DMS53 (cell line): ENCODE measurements around the gene FEM1C.

Experiments used
- DNase-seq: peaks from one replicate; lab custom pipeline; 2025; lab: John Stamatoyannopoulos, UW

FEM1C gene

DNA sequence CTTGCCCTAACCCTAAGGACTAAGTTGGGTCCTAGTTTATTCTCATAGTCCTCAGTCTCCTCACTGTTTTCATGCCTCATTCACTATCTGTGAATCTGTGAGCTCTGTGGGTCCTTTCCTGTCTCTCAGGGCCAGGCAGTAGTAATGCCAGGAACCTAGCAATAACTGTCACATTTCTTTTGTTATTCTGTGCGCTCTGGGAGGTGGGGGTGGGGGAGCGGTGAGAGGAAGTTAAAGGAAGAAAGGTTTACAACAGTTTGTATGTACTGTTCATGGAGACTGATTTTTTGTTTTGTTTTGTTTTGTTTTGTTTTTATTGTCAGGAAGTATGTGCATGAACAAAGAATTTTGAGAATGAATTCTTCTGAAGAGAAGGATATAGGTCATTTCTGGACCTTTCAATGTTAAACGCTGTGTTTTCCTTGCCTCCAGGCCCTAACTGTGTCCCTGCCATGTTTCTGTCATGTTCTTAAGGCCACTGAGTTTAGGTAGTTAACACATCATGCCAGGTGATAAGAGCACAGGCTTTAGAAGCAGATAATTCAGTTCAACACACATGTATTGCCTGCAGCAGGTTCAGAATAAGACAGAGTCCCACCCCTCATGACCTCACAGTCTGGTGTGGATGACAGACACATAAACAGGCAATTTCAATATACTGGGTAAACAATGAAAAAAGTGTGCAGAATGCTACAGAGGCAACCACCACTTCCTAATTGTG, 13.3 kb upstream of the FEM1C start:
- DNase-seq, result peak; percentile 76

DNA sequence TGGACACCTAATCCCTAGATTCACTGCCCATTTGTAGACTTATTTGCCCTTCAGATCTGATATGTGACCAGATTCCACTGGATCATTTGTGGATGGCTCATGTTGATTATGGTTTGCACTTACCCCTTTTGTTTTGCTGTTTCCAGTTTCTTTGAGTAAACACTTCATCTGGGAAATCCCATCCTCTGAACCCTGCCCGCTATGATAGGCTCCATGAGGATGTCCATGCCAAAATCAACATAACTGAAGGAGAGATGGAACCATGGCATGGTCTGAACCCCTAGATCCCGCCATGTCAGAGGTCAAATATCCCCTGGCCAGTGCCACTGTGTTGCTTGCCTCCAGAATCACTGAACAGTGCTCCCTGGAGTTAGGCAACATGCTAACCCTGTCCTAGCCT, 11.7 kb upstream of the FEM1C start:
- DNase-seq, result peak; percentile 55

DNA sequence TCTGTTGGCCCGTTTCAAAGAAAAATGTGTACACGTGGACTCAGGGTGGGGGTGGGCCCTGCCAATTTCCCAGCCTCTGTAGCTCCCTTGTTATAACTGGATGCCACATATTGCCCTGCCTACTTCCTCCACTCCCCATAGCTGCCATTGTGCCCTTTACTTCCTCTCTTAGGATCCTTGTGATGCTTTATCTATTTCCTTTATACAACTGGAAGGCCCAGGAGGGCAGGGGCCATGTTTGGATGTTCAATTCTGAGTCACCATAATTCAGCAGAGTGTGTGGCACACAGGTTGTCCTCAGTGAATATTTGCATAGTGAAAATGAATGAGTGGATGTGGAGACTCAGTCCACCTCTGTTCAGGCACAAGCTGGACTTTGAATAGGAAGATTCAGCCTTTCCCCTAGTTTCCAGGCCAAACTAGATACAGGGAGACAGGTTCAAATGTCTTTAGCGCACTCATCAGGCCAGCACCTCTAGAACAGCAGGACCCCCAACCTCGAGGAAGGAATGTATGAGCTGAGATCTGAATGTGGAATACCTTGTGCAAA, 10.6 kb upstream of the FEM1C start:
- no peak for DNase-seq

DNA sequence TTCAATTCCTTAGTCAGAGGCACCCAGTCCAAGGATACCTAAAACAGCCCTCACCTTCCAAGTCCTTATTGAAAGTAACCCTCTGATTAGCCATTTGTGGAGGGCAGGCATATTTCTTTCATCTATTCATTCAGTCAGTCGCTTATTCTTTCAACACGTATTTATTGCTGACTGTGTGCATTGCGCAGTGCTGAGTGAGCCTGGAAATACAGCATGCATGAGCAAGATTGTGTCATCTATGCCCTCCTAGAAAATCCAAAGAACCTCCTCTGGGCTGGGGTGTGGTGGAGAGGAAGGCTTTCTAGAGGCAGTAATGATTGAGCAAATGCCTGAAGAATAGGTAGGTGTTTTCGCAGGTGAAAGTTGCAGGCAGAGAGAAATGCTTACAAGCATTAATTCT, 8.5 kb upstream of the FEM1C start:
- no peak for DNase-seq

DNA sequence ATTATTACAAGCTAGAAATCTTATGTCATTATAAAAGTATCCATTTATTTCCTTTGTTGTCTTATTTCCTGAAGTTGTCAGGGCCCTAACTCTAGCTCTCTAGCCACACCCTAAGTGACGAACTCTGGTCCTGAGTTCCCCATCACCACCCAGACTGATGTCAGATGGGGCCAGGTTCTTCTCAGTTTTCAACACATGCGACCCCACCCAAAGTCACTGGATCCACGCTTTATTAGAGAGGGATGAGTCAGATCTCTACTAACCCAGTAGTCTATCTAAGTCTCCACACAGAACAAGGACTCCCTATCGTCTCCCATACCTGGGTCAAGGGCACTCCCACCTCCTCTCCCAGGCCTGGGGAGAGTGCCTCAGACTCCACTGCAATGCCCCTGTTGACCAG, 6.8 kb upstream of the FEM1C start:
- DNase-seq, result no peak

DNA sequence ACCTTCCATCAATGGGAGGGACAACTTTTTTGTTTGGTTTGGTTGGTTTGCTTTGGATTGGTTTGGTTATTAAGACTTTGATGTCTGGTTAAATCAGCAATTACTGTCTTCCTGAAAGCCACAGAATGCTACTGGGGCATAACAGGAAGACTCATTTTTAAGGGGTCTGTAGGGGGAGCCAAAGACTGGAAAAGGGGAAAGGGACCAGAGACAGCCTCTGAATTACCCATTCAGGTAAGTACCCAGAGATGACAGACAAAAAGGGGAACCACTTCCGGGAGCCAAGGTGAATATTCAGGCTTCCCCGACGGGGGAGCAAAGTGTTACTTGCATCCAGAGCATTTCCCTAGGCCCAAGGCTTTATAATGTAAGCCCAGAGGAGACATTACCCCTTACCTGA, 4.6 kb upstream of the FEM1C start:
- DNase-seq, result peak; percentile 27

DNA sequence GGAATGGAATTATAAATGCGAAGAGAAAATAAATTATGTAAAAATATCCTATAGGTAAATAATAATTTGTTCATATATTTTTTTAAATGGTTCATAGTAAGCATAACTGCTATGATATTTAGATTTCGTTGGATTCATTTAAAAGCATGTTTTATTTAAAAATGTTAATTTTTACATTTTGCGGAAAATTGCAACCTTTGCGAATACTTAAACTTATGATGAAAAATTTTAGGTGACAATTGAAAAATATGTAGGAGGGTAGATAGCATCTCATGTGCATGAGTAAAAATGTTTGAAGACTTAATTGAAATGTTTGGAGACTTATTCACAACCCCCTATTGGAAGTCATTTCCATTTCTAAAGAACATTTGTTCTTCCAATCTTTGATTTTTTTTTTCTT, 4.1 kb upstream of the FEM1C start:
- no peak for DNase-seq

DNA sequence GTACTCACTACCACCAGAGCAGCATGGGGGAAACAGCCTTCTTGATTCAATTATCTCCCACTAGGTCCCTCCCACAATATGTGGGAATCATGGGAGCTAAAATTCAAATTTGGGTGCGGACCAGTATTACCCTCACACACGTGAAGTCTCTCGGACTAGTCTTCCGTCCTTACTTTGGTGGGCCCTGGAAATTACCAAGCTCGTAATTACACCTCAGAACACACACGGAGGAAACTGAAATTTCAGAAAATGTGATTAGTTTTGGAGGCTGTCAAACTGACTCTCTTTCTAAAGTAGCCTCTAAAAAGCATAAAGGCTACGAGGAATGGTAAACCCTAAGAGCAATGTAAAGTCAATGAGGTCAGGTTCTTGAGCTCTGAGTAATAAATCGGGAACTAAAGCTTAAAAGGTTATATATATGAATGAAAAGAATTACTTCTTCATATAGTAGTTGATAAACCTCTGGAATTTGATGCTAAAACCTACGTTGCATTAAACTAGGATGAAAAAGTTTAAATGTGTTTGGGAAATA, 842 bp upstream of the FEM1C start:
- no peak for DNase-seq

DNA sequence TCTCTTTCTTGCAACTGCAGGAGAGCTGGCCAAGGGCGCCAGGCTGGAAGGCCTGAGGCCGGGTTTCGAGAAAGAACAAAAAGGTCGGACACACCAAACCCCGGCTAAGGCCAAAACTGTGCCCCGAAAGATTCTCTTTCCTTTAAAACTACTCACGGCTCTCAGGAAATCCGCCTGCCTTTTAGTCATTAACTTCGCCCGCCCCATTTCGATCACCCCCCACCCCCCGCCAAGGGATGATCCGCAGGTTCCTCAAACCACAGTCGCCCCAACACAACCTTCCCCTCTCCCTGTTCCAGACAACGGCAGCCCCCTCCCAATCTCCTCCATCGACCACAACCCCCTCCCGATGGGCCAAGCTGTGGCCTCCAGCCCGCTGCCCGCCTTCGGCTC, 536 bp downstream of the FEM1C start:
- peak; percentile 71 for DNase-seq

DNA sequence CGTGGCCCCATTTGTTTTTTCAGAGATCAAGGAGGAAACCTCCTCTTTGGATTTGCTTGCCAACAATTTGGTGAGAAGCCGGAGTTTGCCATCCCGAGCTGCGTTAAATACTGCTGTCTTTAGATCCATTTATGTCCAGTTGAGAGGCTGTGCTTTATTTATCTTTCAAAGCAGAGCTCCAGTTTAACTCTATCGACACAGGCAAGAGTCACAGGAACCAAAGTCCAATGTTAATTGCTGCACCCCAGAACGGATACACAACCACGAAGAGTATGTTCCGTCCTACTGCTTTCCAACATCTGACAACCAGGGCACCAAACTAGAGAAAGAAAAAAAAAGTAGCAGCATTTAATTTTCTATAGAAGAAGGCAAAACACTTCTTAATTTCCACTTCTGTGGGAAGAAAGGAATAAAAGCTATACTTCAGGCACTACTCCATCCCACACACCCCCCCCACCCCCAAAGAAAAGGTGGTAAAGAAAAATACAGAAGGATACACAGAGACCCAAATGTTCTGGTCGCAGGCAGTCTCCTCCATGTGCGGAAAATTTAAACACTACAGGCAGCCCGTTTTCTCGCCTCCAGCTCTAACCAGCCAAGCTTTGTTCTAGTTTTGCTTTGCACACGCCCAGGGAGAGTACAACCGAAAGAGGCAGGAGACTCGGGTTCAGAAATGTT, 1.1 kb downstream of the FEM1C start:
- peak; percentile 38 for DNase-seq

DNA sequence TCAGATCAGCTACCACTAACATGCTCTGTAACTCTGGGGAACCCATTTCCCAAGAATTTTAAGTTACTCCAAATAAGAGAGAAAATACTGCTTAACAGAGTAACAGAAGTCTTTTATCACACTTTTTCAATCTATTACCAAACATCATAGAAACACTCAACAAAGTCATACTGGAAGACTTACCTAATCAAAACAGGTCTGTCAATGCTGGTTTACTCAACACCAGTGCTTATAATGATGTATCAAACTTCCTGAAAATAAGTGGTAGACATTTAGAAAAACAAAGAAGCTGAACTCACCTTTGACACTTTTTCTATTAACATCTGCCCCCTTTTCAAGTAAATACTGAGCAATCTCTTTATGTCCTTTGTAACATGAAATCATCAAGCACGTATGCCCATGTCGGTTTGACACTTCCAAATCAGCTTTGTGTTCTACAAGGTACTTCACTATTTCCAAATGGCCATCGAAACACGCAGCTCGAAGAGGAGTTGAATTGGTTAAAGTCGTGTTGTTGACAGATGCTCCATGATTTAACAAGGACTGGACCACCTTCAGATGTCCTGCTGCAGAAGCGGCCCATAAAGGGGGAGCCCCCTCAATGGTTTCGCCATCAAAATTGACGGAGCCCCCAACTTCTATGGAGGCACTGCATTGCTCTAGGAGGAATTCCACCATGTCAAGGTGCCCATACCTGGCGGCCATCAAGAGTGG, 1.8 kb downstream of the FEM1C start:
- peak; percentile 46 for DNase-seq

DNA sequence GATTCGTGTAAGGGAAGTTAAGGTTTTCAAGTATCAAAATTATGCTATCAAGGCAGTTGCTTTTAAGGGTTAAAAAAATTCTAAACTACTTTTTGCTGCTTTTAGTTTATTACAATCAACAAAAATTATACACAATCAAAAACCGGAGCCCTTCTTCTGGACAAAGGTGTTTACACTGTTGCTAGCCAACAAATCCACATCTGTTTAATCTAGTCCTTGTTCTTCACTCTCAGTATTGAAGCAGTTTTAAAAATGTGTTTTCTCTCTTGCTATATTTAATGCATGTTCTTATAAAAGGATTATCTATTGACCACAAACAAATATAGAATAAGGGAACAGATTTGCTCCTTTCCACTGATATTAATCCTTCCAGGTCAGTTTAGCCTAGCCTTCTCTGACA, 2.5 kb downstream of the FEM1C start:
- DNase-seq, result peak; percentile 73

DNA sequence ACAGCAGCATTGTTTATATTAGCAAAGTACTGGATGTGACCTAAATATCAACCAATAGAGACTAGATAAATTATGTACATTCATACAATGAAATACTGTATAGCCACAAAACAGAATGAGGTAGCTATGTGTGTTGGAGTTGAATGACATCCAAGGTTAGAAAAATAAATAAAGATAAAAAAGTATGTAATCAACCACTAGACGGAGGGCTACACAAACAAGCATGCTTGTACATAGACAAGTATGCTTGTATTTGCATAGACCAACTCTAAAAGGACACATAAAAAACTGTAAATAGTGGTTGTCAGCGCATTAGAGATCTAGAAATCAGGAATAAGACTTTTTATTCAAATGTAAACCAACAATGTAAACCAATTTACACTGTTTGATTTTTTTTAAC, 3.0 kb downstream of the FEM1C start:
- peak; percentile 46 for DNase-seq

DNA sequence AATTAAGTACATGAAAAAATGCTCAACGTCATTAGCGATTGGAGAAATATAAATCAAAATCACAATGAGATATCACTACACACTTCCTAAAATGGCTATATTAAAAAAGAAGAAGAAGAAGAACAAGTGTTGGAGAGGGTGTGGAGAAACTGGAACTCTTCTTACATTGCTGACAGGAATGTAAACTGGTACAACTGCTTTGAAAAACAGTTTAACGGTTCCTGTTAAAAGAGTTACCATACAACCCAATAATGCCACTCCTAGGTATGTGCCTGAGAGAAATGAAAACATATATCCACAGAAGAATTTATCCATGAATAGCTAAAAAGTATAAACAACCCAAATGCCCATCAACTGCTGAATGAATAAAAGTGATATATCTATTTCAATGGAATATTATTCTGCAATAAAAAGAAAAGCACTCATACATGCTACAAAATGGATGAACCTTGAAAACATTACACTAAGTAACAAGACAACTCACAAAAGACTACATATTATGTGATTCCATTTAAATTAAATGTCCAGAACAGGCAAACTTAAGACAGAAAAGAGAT, 9.0 kb downstream of the FEM1C start:
- DNase-seq, result no peak

DNA sequence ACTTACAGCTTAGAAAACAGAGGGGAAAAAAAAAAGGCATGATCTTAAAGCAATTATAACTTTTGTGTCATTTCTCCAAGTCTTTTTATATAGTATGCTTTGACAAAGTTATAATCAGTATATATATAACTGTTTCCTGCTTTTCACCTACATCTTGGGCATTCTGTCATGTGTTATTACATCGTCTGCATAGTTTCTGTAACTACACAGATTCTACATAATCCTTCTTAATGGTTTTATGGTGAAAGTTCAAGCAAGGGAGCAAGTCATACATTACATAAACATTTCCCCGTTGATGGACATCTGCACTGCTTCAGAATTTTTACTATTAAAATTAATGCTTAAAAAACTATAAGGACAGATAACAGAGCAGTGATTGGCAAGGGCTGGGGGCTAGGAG, 12.1 kb downstream of the FEM1C start:
- no peak for DNase-seq

DNA sequence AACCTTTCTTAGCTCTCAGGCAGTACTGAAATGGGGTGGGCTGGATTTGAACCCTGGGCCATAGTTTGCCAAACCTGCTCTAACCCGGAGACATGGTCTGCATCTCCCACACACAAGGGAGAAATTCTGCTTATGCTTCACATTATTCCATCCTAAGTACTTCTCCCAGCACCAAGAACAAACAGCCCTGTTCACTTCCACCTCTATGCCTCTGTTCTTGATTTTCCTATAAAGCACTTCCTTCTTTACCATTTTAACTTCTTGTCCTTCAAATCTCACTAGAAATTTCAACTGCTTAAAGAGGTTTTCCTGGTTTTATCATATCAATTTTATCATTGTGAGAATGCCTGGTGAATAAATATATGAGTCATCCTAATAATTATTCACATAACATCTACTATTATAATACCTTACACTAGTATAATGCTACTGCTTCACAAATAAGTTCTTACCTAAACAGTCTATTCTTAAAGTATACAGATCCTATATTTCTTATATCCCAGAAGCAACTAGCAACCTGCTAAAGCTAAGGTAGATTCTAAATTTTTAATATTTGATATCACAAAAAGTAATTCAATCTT, 12.7 kb downstream of the FEM1C start:
- no peak for DNase-seq

DNA sequence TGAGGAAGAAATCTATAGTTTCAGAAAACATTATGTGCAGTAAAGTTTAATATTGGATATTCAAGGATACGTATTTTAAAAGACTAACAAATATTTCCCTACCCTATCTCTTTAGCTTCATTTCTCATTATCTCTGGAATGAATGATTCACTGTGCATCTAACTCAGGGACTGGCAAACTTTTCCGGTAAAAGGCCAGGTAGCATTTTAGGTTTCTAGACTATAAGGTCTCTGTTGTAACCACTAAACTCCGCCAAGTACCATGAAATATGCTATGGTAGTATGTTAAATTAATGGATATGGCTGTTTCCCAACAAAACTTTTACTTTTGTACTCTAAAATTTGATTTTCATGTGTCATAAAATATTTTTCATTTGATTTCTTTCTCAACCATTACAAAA, 13.2 kb downstream of the FEM1C start:
- no peak for DNase-seq

DNA sequence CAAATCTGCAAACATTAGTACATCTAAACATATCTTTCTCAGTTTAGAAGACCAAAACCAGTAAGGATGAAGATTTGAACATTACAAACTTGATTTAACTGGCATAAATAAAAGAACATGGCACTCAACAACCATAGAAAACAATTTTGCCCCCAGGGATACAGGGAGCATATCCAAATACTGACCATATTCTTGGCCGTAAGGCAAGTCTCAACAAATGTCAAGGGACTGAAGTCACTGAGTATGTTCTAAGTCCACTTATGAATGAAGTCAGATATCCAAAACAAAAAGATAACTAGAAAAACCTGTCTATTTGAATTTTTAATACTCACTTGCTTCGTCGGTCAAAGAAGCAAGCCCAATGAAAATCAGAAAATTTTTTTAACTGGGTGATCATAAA, 14.1 kb downstream of the FEM1C start:
- no peak for DNase-seq

DNA sequence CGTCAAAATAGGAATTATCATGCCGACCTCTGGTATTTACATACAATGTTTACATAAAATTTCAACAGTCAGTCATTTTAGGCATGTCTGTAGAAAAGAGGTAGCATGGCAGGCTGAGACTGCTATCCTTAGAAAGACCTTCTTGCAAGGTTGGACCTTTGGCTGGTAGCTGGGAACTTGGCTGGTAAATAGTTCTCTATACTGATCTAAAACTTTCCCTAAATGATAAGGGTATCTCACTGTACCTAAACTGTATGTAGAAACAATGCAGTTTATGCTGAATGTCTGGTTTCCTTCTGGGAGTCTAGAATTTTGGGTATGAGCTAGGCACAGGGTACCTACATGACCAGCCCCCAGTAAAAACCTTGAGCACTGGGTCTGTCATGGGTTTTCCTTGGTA, 18.0 kb downstream of the FEM1C start:
- no peak for DNase-seq

DNA sequence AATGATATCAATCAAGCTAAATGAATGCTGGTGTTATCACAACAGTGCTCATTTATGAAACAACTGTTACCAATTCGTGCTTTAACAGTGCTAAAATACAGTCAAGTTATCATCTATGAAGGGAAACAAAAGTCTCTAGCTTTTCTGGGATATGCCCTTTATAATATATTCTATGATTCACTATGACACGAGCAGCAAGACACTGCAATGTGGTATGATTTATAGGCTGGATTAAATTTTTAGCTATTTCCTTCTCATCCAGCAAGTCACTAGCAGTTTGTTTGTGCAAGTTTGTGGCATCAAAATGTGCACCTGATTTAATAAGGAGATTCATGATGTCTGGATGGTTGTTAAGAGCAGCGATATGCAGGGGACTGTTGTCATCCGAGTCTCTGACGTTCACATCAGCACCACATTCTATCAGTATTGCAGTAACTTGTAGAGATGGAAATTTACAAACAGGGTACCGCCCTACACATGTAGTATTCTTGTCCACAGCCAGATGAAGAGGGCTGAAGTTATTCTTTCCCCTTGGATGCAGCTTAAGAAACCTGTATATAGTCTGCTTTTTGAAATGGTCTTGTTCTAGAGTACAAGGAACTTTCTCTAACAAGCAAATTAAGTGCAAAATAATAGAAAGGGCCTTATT, 20.3 kb downstream of the FEM1C start:
- no peak for DNase-seq

DNA sequence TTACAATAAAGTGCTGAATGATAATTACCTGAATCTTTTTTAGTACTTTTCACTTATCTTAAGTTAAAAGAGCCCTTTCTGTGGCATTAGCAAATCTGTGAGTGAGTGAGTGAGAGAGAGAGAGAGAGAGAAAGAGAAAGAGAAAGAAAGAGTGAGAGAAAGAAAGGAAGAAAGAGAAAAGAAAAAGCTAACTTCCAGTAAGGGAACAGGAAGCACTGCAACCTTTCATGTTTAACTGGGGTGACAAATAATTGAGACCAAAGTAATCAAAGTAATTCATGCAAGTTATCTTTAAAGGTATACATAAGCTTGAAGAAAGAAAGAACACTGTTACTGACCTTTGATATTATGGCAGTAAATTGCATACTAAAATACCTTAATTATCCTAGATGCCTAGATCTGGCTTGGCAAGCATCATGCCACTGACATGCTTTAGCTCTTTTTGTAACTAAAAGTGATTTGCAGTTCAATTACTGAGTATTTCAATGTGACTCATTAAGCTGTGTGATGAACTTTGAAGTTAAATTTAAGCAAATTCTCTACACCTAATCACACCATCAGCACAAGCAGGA, 21.7 kb downstream of the FEM1C start:
- DNase-seq, result no peak
